NB4 (cell line): ENCODE measurements around the gene ARID5A.

ENCODE experiments used
- POLR2A ChIP-seq: IDR thresholded peaks from 2 replicates; pipeline ENCODE4 v1.6.1; 2011; ENCODE audit warnings: mild to moderate bottlenecking; ENCODE audit not compliant: insufficient read length; ENCODE audit errors: extremely low read depth
- TF ChIP-seq, protein P1 (sequence below): IDR thresholded peaks from one replicate; pipeline ENCODE4 v1.5.1; 2012; ENCODE audit warnings: low read depth, low read length

DNA sequence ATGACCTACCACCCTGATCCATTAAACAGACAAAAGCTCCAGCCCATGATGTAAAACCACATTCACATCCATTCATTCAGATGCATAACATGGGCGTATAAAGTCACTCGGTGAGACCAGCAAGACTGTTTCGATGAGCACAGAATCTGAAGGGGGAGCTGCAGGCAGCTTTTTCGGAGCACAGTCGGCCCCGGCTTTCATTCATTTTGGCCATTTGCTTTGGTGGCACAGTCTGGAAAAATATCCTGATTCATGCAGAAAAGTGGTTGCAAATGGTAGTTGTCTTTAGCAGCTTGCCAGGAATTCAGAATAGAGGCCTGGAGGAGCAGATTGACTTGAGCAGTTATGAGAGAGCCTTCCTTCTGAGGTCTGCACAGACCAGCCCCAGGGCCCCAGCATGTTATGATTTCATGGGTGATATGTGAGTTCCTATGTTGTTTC lies 11.2 kb downstream of the ARID5A start:
- TF ChIP-seq, protein P1, sequence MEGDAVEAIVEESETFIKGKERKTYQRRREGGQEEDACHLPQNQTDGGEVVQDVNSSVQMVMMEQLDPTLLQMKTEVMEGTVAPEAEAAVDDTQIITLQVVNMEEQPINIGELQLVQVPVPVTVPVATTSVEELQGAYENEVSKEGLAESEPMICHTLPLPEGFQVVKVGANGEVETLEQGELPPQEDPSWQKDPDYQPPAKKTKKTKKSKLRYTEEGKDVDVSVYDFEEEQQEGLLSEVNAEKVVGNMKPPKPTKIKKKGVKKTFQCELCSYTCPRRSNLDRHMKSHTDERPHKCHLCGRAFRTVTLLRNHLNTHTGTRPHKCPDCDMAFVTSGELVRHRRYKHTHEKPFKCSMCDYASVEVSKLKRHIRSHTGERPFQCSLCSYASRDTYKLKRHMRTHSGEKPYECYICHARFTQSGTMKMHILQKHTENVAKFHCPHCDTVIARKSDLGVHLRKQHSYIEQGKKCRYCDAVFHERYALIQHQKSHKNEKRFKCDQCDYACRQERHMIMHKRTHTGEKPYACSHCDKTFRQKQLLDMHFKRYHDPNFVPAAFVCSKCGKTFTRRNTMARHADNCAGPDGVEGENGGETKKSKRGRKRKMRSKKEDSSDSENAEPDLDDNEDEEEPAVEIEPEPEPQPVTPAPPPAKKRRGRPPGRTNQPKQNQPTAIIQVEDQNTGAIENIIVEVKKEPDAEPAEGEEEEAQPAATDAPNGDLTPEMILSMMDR, result no peak
- TF ChIP-seq POLR2A, result no peak
